HTR-8/SVneo (cell line): ENCODE data around the gene KLF7.
A peak's percentile ranks its signal among the peaks of the same experiment; 100 is the strongest.

Experiments
- DNase-seq: peaks from one replicate; pipeline ENCODE4 v3.0.0; 2011; ENCODE audit warnings: low spot score, mixed read lengths; ENCODE audit not compliant: insufficient read length
- FAIRE-seq: peaks from 2 replicates; lab custom pipeline; 2011; peaks lifted over from hg19 to GRCh38; lab: Jason Lieb, UNC

The KLF7 gene

DNA sequence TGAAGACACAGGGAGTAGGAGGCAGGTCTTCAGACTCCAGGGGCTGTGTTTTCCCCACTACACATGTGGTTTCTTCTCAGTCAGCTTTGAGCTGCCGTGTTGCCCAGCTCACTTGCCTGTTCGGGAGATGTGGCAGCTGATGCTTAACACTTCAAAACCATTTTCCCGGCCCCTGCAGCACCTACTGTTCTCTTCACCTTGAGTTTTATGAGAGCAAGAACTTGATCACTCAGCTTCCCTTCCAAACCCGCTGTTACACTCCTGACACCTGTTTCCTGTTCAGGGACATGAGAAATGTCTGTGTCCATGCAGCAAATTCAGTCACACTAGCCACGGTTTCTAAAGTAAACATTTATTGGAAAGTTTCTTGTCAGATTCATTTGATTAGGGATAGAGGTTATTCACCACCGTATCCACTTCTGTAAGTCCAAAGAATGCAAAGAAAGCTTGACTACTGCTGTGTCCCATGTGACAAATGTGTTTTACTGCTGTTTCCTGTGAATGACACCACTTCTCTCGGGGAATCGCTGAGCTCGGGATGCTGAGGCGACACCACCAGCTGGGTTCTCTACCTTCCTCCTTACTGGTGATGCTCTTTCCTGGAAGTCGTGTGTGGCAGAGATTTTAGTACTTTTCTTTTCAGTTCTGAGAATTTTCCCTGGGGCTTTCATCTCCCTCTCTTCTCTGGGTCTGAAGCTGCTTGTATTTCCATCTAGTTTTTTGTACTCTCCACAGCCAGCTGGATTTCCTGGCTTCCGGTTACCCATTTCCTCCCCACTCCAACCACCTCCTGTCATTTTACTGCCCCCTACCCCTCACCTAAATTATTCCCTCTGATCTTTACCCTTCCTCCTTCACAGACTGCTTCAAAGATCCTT is 91.7 kb downstream of the KLF7 start:
- DNase-seq (peak; percentile 14), FAIRE-seq (peak; percentile 63)

DNA sequence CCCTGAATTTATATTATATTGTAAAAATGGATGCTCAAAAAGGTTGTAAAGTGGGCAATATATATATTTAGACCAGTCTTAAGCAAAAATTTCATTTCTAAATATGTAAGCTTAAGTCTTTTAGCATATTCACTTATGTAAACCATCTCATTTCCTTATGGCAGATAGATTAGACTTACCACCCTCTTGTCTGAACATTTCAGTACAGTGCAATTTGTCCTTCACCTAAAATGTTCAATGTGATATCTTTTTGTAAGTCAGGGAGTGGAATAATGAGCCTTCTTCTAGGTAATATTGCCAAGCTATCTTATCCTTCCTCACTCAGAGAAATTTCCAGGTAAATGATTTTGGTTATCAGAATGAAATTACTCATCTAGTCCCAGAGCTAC is 92.3 kb downstream of the KLF7 start:
- FAIRE-seq (no peak), DNase-seq (no peak)

GRCh38 chr2:207072571-207072970 is 93.2 kb downstream of the KLF7 start:
- FAIRE-seq (no peak), DNase-seq (no peak)

DNA sequence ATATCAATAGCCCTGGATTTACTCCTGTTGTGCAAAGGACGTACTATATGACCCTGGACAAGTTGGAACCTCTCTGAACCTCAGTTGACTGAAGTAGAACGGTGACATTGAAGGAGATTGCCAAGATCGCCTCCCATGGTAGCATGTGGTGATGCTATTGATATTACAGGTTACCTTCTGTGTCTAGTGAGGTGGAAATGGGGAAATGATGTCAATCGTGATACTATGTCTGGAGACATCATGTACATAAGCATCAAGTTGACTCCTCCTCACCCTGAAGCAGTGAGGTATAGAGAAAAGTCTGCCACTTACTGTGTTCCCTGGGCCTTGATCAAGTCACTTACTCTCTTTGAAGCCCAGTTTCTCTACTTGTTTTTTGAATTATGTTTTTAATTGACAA is 93.9 kb downstream of the KLF7 start:
- FAIRE-seq (peak; percentile 44), DNase-seq (no peak)

- FAIRE-seq (no peak), DNase-seq (no peak)
These were observed 98.3 kb downstream of the KLF7 start for GRCh38 chr2:207067473-207067872.

GRCh38 chr2:207066791-207067460 is 98.8 kb downstream of the KLF7 start:
- DNase-seq, result no peak
- FAIRE-seq, result peak; percentile 23

GRCh38 chr2:207066166-207066565 is 99.6 kb downstream of the KLF7 start:
- no peak for DNase-seq
- no peak for FAIRE-seq

- DNase-seq (no peak), FAIRE-seq (no peak)
These were observed 101.5 kb downstream of the KLF7 start for GRCh38 chr2:207064128-207064690.

GRCh38 chr2:207061181-207061580 is 104.6 kb downstream of the KLF7 start:
- DNase-seq (no peak), FAIRE-seq (no peak)

DNA sequence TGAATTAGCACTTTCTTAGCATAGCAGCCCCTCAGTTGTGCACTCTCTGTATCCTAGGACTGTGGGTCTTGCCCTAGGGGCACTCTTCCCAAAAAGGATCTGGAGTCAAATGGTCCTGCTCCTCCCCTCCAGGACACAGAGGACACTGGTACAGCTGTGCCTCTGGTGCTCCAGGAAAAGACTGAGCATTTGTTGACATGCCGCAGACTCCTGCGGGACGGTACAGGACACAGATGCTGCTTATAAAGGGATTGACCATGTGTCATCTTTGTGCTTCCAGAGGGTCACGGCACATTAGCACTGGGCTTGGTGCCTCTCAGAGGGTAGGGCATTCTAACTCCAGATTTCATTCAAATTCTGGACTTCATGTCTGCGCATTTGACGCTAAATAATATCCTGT is 110.5 kb downstream of the KLF7 start:
- no peak for DNase-seq
- no peak for FAIRE-seq

DNA sequence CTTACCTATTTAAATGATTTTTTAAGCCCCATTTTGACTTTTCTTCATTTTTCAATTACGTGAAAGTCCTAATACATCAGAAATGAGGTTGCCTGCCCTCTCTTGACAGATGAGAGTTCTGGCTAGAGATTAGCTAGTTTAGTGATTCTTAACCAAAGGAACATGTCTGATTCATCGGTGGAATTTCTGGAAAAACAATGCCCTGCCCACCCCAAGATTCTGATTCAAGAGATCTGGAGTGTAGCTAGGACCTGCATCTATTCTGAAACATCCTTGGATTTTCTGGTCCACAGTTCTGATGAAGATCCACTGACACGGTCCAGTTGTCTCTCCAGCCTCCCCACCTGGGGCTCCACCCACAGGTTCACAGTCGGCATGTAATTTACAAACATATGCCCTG is 111.2 kb downstream of the KLF7 start:
- DNase-seq (no peak), FAIRE-seq (no peak)

DNA sequence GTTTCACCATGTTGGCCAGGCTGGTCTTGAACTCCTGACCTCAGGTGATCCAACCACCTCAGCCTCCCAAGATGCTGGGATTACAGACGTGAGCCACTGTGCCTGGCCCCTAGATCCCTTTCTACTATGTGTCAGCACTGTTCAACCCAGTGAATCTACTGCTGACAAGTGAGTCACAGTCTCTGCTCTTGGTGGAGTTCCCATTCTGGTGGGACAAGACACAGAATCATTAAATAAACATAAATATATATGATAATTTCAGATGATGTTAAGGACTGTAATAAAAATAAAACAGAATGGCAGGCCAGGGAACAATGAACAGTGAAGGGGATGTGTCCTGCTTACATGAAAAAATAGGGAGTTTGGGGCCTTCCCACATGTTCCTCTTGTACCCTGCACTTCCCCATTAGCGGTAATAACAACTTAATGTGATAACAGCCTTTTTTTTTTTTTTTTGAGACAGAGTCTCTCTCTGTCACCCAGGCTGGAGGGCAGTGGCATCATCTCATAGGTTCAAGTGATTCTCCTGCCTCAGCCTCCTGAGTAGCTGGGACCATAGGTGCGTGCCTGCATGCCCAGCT is 114.3 kb downstream of the KLF7 start:
- FAIRE-seq (no peak), DNase-seq (no peak)

DNA sequence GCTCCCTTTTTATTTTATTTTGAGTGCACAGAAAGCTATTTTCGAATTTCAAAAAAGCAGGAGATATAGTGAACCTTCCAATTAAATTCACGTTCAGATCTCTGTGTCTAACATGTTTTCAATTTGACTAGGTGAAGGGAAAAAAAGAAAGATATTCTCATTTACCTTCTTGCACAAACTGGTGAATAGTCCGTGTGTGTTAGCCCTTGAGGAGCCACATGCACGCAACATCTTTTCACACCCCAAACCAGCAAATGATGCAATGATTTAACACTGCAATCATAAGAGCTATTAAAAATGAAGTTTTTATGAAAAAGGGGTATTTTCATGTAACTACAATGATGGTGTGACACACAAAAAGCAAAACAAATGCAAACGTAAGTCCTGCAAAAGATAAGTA is 116.6 kb downstream of the KLF7 start:
- no peak for FAIRE-seq
- no peak for DNase-seq

DNA sequence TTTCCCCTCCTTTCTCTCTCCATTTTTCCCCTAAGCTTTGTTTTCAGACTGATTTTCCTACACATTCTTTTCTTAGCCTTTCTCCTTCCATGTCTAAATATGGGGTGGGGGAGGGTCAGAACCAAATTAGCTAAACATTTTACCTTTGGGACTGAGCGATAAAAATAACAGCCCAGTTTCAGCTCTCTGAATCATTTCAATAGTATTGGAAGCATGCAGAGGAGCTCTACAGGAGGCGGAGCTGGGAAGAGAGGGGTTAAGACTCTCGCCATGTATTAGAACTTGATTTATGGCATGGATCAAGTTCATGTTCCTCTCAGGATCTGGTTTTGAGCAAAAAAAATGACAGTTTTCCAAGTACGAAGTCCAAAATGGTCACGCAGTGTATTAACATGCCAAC is 117.3 kb downstream of the KLF7 start:
- DNase-seq (peak; percentile 47), FAIRE-seq (no peak)

GRCh38 chr2:207046724-207047123 is 119.0 kb downstream of the KLF7 start:
- FAIRE-seq, result no peak
- peak; percentile 23 for DNase-seq

GRCh38 chr2:207045531-207045930 is 120.2 kb downstream of the KLF7 start:
- DNase-seq, result no peak
- no peak for FAIRE-seq

- DNase-seq (no peak), FAIRE-seq (no peak)
These were observed 121.1 kb downstream of the KLF7 start for GRCh38 chr2:207044379-207045362.

DNA sequence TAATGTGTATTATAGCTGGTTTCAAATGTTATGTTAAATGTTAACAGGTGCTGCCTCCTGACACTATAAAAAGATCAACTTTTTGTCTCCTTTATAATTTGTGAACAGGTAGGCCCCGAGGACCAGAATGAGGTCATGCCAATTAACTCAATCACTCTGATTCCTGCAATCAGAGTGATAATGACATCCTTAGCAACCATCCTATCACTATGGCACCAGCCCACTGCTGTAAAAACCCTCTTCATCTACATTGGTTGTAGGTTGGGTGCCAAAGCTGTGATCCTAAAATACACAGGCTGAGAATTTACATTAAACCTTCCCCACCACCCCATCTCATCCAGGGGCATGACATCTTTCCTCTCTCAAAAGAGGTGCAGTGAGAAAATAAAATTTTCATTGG is 122.9 kb downstream of the KLF7 start:
- DNase-seq (no peak), FAIRE-seq (no peak)

DNA sequence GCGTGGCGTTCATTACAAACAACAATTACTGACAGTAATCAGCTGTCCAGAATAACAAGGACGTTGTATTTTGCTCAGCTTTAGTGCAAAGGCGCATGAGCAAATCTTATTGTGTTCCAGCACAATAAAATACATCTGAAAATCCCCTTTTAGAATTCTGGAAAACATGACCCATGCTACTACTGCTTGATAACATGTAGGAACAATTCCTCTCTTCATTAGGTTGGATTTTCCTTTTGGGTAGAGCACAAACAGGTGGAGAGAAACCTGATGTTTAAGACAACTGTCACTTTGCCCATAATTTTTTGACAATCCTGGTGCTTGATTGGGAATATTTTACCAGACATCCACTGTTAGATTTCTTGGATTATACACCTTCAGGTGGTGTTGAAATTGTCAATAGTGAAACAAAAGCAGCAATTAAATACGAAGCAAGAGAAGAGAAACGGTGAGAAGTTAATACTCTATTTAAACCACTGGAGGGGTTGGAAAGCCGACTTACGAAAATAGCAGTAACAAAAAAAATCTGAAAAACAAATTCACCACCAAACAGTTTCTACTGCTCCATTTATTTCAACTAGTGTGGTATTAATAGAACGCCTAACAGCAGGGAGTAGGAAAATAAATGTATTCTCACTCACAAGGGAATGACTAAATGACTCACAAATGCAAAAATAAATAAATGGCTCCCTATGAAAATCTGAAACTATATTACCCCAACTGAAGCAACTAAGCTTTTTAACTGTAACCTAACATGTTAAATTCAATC is 123.8 kb downstream of the KLF7 start:
- no peak for DNase-seq

More for the DNA sequence above, 123.8 kb downstream of the KLF7 start:
- FAIRE-seq, result no peak
